H1 (cell line): ENCODE measurements around the gene ACAP3. TPM values are rescaled to one million over a fixed set of nuclear protein-coding genes. Genes with fewer than 3 reads are reported as not detected.

Experiments
- CTCF ChIA-PET: fragments of 300-600 bp; sonication (Branson Sonifier 250); formaldehyde crosslinking; loops from one replicate; lab custom pipeline; 2021; ENCODE audit not compliant: partially characterized antibody; lab: Charles Lee
- POLR2A ChIA-PET: fragments of 300-600 bp; sonication (Branson Sonifier 250); formaldehyde crosslinking; loops from one replicate; lab custom pipeline; 2021; ENCODE audit warnings: inconsistent platforms; ENCODE audit not compliant: partially characterized antibody; lab: Charles Lee
- DNase-seq, 2 experiments: peaks; one replicate each; pipeline versions ENCODE4 v3.0.0 to v3.0.0-alpha.2; 2010 to 2022; ENCODE audit warnings: low spot score in 2 of 2, low read depth in 1 of 2, mixed read lengths in 1 of 2
- FAIRE-seq: peaks from 2 replicates; lab custom pipeline; 2011; peaks lifted over from hg19 to GRCh38; lab: Jason Lieb, UNC
- H2AFZ ChIP-seq: 2 replicates; pipeline ENCODE4 v1.8.1; 2012; ENCODE audit warnings: low read length, inconsistent platforms
- H2AK5ac ChIP-seq: 2 replicates; pipeline ENCODE4 v1.6.1; 2013; ENCODE audit warnings: low read depth, low read length
- H2BK120ac ChIP-seq: replicated peaks from 2 replicates; pipeline ENCODE3; 2013; ENCODE audit warnings: low read depth, low read length, inconsistent platforms
- H2BK12ac ChIP-seq: 2 replicates; pipeline ENCODE4 v1.6.1; 2013; ENCODE audit warnings: low read depth, low read length
- H2BK15ac ChIP-seq: 2 replicates; pipeline ENCODE4 v1.6.1; 2013; ENCODE audit warnings: low read length
- H2BK20ac ChIP-seq: 2 replicates; pipeline ENCODE4 v1.6.1; 2013; ENCODE audit warnings: low read length
- H2BK5ac ChIP-seq: 2 replicates; pipeline ENCODE4 v1.6.1; 2013; ENCODE audit warnings: low read depth, low read length
- H3K14ac ChIP-seq: 2 replicates; pipeline ENCODE4 v1.6.1; 2013; ENCODE audit warnings: inconsistent platforms; ENCODE audit not compliant: insufficient read length
- H3K18ac ChIP-seq: 2 replicates; pipeline ENCODE4 v1.6.1; 2013; ENCODE audit warnings: low read length; ENCODE audit errors: extremely low read depth
- H3K23ac ChIP-seq: 2 replicates; pipeline ENCODE4 v1.6.1; 2013; ENCODE audit warnings: inconsistent platforms; ENCODE audit not compliant: insufficient read length
- H3K23me2 ChIP-seq: 2 replicates; pipeline ENCODE4 v1.6.1; 2013; ENCODE audit warnings: low read depth, low read length
- H3K27ac ChIP-seq: 2 replicates; pipeline ENCODE4 v1.6.1; 2011; ENCODE audit warnings: low read depth, low read length, inconsistent platforms
- H3K27me3 ChIP-seq, 4 experiments: replicated peaks in 1 of 4; 1 replicate in 1 of 4; 2 replicates in 3 of 4; pipeline versions ENCODE4 v1.6.1 to v1.8.1; 2011 to 2013; ENCODE audit warnings: low read length in 3 of 4, mild to moderate bottlenecking in 3 of 4, inconsistent platforms in 2 of 4, mixed read lengths in 2 of 4, moderate library complexity in 1 of 4; ENCODE audit not compliant: control insufficient read depth in 3 of 4, insufficient read depth in 3 of 4; ENCODE audit errors: extremely low read depth in 1 of 4
- H3K36me3 ChIP-seq, 4 experiments: 2 replicates each; pipeline versions ENCODE4 v1.6.1 to v1.8.1; 2011 to 2013; ENCODE audit warnings: mild to moderate bottlenecking in 4 of 4, low read length in 3 of 4, moderate library complexity in 2 of 4, control low read depth in 1 of 4, inconsistent platforms in 1 of 4; ENCODE audit not compliant: insufficient read depth in 4 of 4, control insufficient read depth in 2 of 4
- H3K4ac ChIP-seq: replicated peaks from 2 replicates; pipeline ENCODE3; 2013; ENCODE audit warnings: low read length, low read depth, mixed read lengths, inconsistent platforms; ENCODE audit not compliant: insufficient read length
- H3K4me1 ChIP-seq, 4 experiments: replicated peaks in 1 of 4; 1 replicate in 1 of 4; 2 replicates in 3 of 4; pipeline versions ENCODE4 v1.6.1 to v1.8.1; 2011 to 2013; ENCODE audit warnings: low read length in 3 of 4, inconsistent platforms in 2 of 4, mixed read lengths in 1 of 4; ENCODE audit not compliant: insufficient read depth in 4 of 4, control insufficient read depth in 3 of 4
- H3K4me2 ChIP-seq, 2 experiments: 2 replicates each; pipeline versions ENCODE4 v1.6.1 to v1.8.1; 2011 to 2013; ENCODE audit warnings: low read depth in 2 of 2, low read length in 2 of 2, control low read depth in 1 of 2, inconsistent platforms in 1 of 2, mild to moderate bottlenecking in 1 of 2; ENCODE audit not compliant: insufficient read depth in 1 of 2
- H3K4me3 ChIP-seq, 4 experiments: fragments of 200-600, 300-600 bp in 1 of 4; sonication (generic), shearing (Covaris generic), sonication (Bioruptor Twin) in 1 of 4; 2 replicates each; pipeline versions ENCODE4 v1.5.1 to v1.8.1; 2011 to 2016; ENCODE audit warnings: low read length in 4 of 4, low read depth in 3 of 4, control low read depth in 2 of 4, inconsistent platforms in 2 of 4, mild to moderate bottlenecking in 2 of 4, mixed read lengths in 1 of 4, moderate library complexity in 1 of 4; ENCODE audit not compliant: insufficient read depth in 2 of 4; ENCODE audit errors: extremely low read depth in 1 of 4
- H3K56ac ChIP-seq: replicated peaks from 2 replicates; pipeline ENCODE3; 2013; ENCODE audit warnings: low read depth, mild to moderate bottlenecking, mixed read lengths, low read length, inconsistent platforms; ENCODE audit not compliant: insufficient read length
- H3K79me1 ChIP-seq: 2 replicates; pipeline ENCODE4 v1.6.1; 2013; ENCODE audit warnings: low read depth, low read length, control low read depth
- H3K79me2 ChIP-seq, 2 experiments: 2 replicates each; pipeline versions ENCODE4 v1.6.1 to v1.8.1; 2012 to 2013; ENCODE audit warnings: low read length in 2 of 2, mild to moderate bottlenecking in 2 of 2, inconsistent platforms in 1 of 2; ENCODE audit not compliant: insufficient read depth in 2 of 2, control insufficient read depth in 1 of 2
- H3K9ac ChIP-seq, 4 experiments: replicated peaks in 1 of 4; 1 replicate in 1 of 4; 2 replicates in 3 of 4; pipeline versions ENCODE4 v1.6.1 to v1.8.1; 2011 to 2013; ENCODE audit warnings: low read depth in 3 of 4, low read length in 3 of 4, control low read depth in 2 of 4, mild to moderate bottlenecking in 2 of 4, moderate library complexity in 2 of 4, inconsistent platforms in 1 of 4; ENCODE audit errors: extremely low read depth in 1 of 4
- H3K9me3 ChIP-seq, 2 experiments: 2 replicates each; pipeline versions ENCODE4 v1.6.1 to v1.8.1; 2012 to 2013; ENCODE audit warnings: mild to moderate bottlenecking in 2 of 2, moderate library complexity in 2 of 2, control low read depth in 1 of 2, inconsistent platforms in 1 of 2, low read depth in 1 of 2, low read length in 1 of 2, mixed read lengths in 1 of 2; ENCODE audit not compliant: insufficient read depth in 2 of 2
- H4K20me1 ChIP-seq, 2 experiments: replicated peaks in 1 of 2; 2 replicates each; pipeline versions ENCODE3 to v1.8.1; 2011 to 2013; ENCODE audit warnings: inconsistent platforms in 2 of 2, low read length in 2 of 2, mild to moderate bottlenecking in 1 of 2; ENCODE audit not compliant: insufficient read depth in 2 of 2, control insufficient read depth in 1 of 2
- H4K5ac ChIP-seq: 2 replicates; pipeline ENCODE4 v1.6.1; 2013; ENCODE audit warnings: low read length, low read depth, mixed read lengths, inconsistent platforms; ENCODE audit not compliant: insufficient read length
- H4K8ac ChIP-seq: 2 replicates; pipeline ENCODE4 v1.8.0; 2013; ENCODE audit warnings: mild to moderate bottlenecking, moderate library complexity, low read length, inconsistent platforms; ENCODE audit not compliant: insufficient read depth; ENCODE audit errors: extremely low read depth
- H4K91ac ChIP-seq: replicated peaks from 2 replicates; pipeline ENCODE3; 2013; ENCODE audit warnings: low read length, mixed read lengths, inconsistent platforms; ENCODE audit not compliant: insufficient read length
- ATF2 ChIP-seq: IDR thresholded peaks from 2 replicates; pipeline ENCODE4 v1.6.1; 2012; ENCODE audit warnings: low read length, inconsistent platforms
- BCL11A ChIP-seq, 2 experiments: IDR thresholded peaks; one replicate each; pipeline ENCODE4 v1.6.1; 2011; ENCODE audit warnings: low read depth in 2 of 2, low read length in 2 of 2, mild to moderate bottlenecking in 2 of 2
- CBX5 ChIP-seq: fragments of 300-800, 300-1000 bp; sonication (generic); IDR thresholded peaks from 2 replicates; pipeline ENCODE4 v1.7.1; 2016; ENCODE audit warnings: antibody characterized with exemption, low read length, low read depth
- CREB1 ChIP-seq: IDR thresholded peaks from 2 replicates; pipeline ENCODE4 v1.6.1; 2012; ENCODE audit warnings: inconsistent platforms
- EP300 ChIP-seq, 2 experiments: IDR thresholded peaks; 1 replicate in 1 of 2; 2 replicates in 1 of 2; pipeline ENCODE4 v1.6.1; 2011 to 2012; ENCODE audit warnings: low read depth in 2 of 2, low read length in 2 of 2, mild to moderate bottlenecking in 2 of 2, borderline replicate concordance in 1 of 2, inconsistent platforms in 1 of 2, moderate library complexity in 1 of 2
- HDAC2 ChIP-seq, 2 experiments: fragments of 300-600 bp in 1 of 2; sonication (generic) in 1 of 2; IDR thresholded peaks; 2 replicates each; pipeline ENCODE4 v1.6.1; 2011 to 2012; ENCODE audit warnings: low read depth in 2 of 2, low read length in 2 of 2, mild to moderate bottlenecking in 2 of 2, moderate library complexity in 2 of 2, borderline replicate concordance in 1 of 2, inconsistent platforms in 1 of 2
- MAFK ChIP-seq: IDR thresholded peaks from 2 replicates; pipeline ENCODE4 v1.6.1; 2012; ENCODE audit warnings: low read depth, mild to moderate bottlenecking, improper control_type of control experiment, low read length
- POLR2A ChIP-seq, 2 experiments: IDR thresholded peaks; 1 replicate in 1 of 2; 2 replicates in 1 of 2; pipeline ENCODE4 v1.6.1; 2011; ENCODE audit warnings: low read depth in 2 of 2, low read length in 2 of 2, mild to moderate bottlenecking in 2 of 2; ENCODE audit errors: control extremely low read depth in 1 of 2
- TCF12 ChIP-seq: IDR thresholded peaks from 2 replicates; pipeline ENCODE4 v1.6.1; 2011; ENCODE audit warnings: low read depth, mild to moderate bottlenecking, low read length
- YY1 ChIP-seq: IDR thresholded peaks from 2 replicates; pipeline ENCODE4 v1.6.1; 2011; ENCODE audit warnings: low read depth, mild to moderate bottlenecking, low read length
- ZNF274 ChIP-seq: IDR thresholded peaks from 2 replicates; pipeline ENCODE4 v1.7.0; 2012; ENCODE audit warnings: low read length, borderline replicate concordance; ENCODE audit errors: extremely low read depth
- WGBS, 2 experiments: shearing (Covaris generic) in 1 of 2; methylation state at CpG; one replicate each; pipeline versions ENCODE4 v1.1.6 to v1.1.7; 2013 to 2015; ENCODE audit warnings: low lambda C conversion rate in 2 of 2, mixed read lengths in 2 of 2, inconsistent platforms in 1 of 2, low coverage in 1 of 2, missing lambda C conversion rate in 1 of 2; ENCODE audit not compliant: insufficient replicate concordance in 2 of 2, insufficient coverage in 1 of 2, insufficient read length in 1 of 2; ENCODE audit errors: extremely low coverage in 1 of 2, missing lambda C conversion rate in 1 of 2; 5-methylcytosine and 5-hydroxymethylcytosine counted together
- polyA plus RNA-seq, 7 experiments: library from polyadenylated mRNA; depleted of rRNA in 3 of 7; stranded (reverse) in 5 of 7; unstranded in 2 of 7; fragments of >200 nt in 5 of 7; fragments of 200-250 nt in 2 of 7; gene quantifications; 1 replicate in 5 of 7; 2 replicates in 1 of 7; 4 replicates in 1 of 7; pipeline versions ENCODE4 v1.2.1 to v1.2.3, GENCODE V29; 2011 to 2013; ENCODE audit warnings: missing spikeins in 2 of 7, mixed read lengths in 2 of 7
- total RNA-seq: library from RNA; stranded (reverse); fragmentation: NEBNext Ultra II Directional; extraction: Animal tissue kit (Norgen Biotek cat#: 25700); gene quantifications from 2 replicates; pipeline ENCODE4 v1.2.1, GENCODE V29; 2021

Gene ACAP3
- total and polyA plus RNA-seq, 2 of the 8 experiments (the other 6 are each of a cell fraction or from before 2014, with no cell fraction given): 14.8 to 28.3 TPM

GRCh38 chr1:1297802-1298424 lies 9.8 kb downstream of the ACAP3 start:
- H3K36me3 ChIP-seq: peaks cover 0 to 7% (median 0%) of the 10 kb centered on the region in 4 experiments; a peak in 1 of 8 replicates
- TF ChIP-seq BCL11A (IDR thresholded peaks at IDR 0.05; ENCODE audit: low read depth in 2 of 2, low read length in 2 of 2) (no peak), MAFK (no peak), YY1 (no peak), ZNF274 (no peak), ATF2 (no peak), POLR2A (IDR thresholded peaks at IDR 0.05; ENCODE audit: control extremely low read depth in 1 of 2, low read depth in 2 of 2, low read length in 2 of 2) (no peak), CBX5 (no peak), HDAC2 (IDR thresholded peaks at IDR 0.05; ENCODE audit: borderline replicate concordance in 1 of 2, low read depth in 2 of 2, low read length in 2 of 2) (no peak), CREB1 (no peak), TCF12 (no peak), EP300 (IDR thresholded peaks at IDR 0.05; ENCODE audit: borderline replicate concordance in 1 of 2, low read depth in 2 of 2, low read length in 2 of 2) (no peak)

More at GRCh38 chr1:1297802-1298424, 9.8 kb downstream of the ACAP3 start:
- Histone ChIP-seq H2BK12ac (no peak overlapping the region), H3K4me1 (peaks cover 0 to 4% (median 0%) of the 10 kb centered on the region in 4 experiments; a peak in 1 of 7 replicates), H2AFZ (no peak overlapping the region), H3K56ac (no peak overlapping the region), H3K14ac (no peak overlapping the region), H2BK15ac (no peak overlapping the region), H3K4me3 (no peak overlapping the region), H3K9me3 (no peaks in the 10 kb centered on the region), H2BK20ac (no peak overlapping the region), H3K4me2 (no peak overlapping the region), H2BK120ac (no peak overlapping the region), H3K79me1 (no peaks in the 10 kb centered on the region), H4K5ac (no peak overlapping the region), H3K79me2 (no peaks in the 10 kb centered on the region), H3K9ac (no peak overlapping the region), H3K4ac (no peak overlapping the region), H2AK5ac (no peak overlapping the region), H2BK5ac (no peak overlapping the region), H4K91ac (no peak overlapping the region), H3K18ac (no peak overlapping the region), H4K20me1 (peaks cover 6 to 18% of the 10 kb centered on the region in 2 experiments), H3K27me3 (no peaks in the 10 kb centered on the region; a peak in 1 of 7 replicates), H3K23ac (no peak overlapping the region), H4K8ac (no peak overlapping the region), H3K27ac (no peak overlapping the region), H3K23me2 (no peaks in the 10 kb centered on the region)
- WGBS, 2 experiments: 97% methylated on average over 16 of the region's 31 CpGs; no CpG with 5 or more reads in 1 of the 2 experiments
- no peak for DNase-seq
- ChIA-PET POLR2A (interaction anchor here (1.0 to 1.2 kb wide), 2 partner anchors 12 to 18 kb away, joined by 3 read pairs; no protein-coding TSS in a partner anchor), CTCF (interaction anchor here (0.6 to 1.2 kb wide), 2 partner anchors 13 to 17 kb away, joined by 3 read pairs; no protein-coding TSS in a partner anchor)
- no peak for FAIRE-seq
